H9 (cell line): ENCODE results near the gene MTG1. TPM values are rescaled to one million over a fixed set of nuclear protein-coding genes. Genes with fewer than 3 reads are reported as not detected.

ENCODE experiments used
- DNase-seq: peaks from one replicate; pipeline ENCODE4 v3.0.0-alpha.2; 2017
- H2AFZ ChIP-seq: one replicate; pipeline ENCODE4 v1.6.1; 2013; ENCODE audit warnings: mild to moderate bottlenecking, low read length, control low read depth, moderate library complexity
- H2AK5ac ChIP-seq: 2 replicates; pipeline ENCODE4 v1.6.1; 2013; ENCODE audit warnings: low read length, control low read depth, mixed read lengths; ENCODE audit not compliant: insufficient read length
- H2BK120ac ChIP-seq: one replicate; pipeline ENCODE4 v1.6.1; 2013; ENCODE audit warnings: low read depth, mild to moderate bottlenecking, low read length, control low read depth, inconsistent platforms; ENCODE audit not compliant: poor library complexity, severe bottlenecking
- H2BK12ac ChIP-seq: 2 replicates; pipeline ENCODE4 v1.6.1; 2013; ENCODE audit warnings: low read length, control low read depth, mixed read lengths, low read depth; ENCODE audit not compliant: insufficient read length
- H2BK15ac ChIP-seq: 2 replicates; pipeline ENCODE4 v1.6.1; 2013; ENCODE audit warnings: low read depth, low read length, control low read depth
- H2BK20ac ChIP-seq: one replicate; pipeline ENCODE4 v1.6.1; 2013; ENCODE audit warnings: low read depth, mild to moderate bottlenecking, low read length, control low read depth, inconsistent platforms; ENCODE audit not compliant: poor library complexity, severe bottlenecking
- H2BK5ac ChIP-seq: 2 replicates; pipeline ENCODE4 v1.6.1; 2013; ENCODE audit warnings: low read length, control low read depth, mixed read lengths; ENCODE audit not compliant: insufficient read length
- H3K14ac ChIP-seq: 2 replicates; pipeline ENCODE4 v1.6.1; 2013; ENCODE audit warnings: low read length, control low read depth; ENCODE audit not compliant: insufficient read depth
- H3K18ac ChIP-seq: 2 replicates; pipeline ENCODE4 v1.6.1; 2013; ENCODE audit warnings: low read depth, mild to moderate bottlenecking, mixed read lengths, low read length, control low read depth; ENCODE audit not compliant: insufficient read length
- H3K23ac ChIP-seq: 2 replicates; pipeline ENCODE4 v1.6.1; 2013; ENCODE audit warnings: low read length, control low read depth, mixed read lengths, low read depth; ENCODE audit not compliant: insufficient read length
- H3K23me2 ChIP-seq: 2 replicates; pipeline ENCODE4 v1.6.1; 2013; ENCODE audit warnings: low read depth, mild to moderate bottlenecking, mixed read lengths, low read length, control low read depth; ENCODE audit not compliant: insufficient read length, poor library complexity, severe bottlenecking
- H3K27ac ChIP-seq: 2 replicates; pipeline ENCODE4 v1.5.1; 2013; ENCODE audit warnings: low read length, control low read depth, mixed read lengths, low read depth; ENCODE audit not compliant: insufficient read length
- H3K27me3 ChIP-seq: 2 replicates; pipeline ENCODE4 v1.6.1; 2013; ENCODE audit warnings: low read length, control low read depth, inconsistent platforms; ENCODE audit not compliant: insufficient read depth
- H3K4ac ChIP-seq: 2 replicates; pipeline ENCODE4 v1.6.1; 2013; ENCODE audit warnings: low read depth, mild to moderate bottlenecking, control low read depth, inconsistent platforms, low read length, moderate library complexity
- H3K4me1 ChIP-seq: 2 replicates; pipeline ENCODE4 v1.6.1; 2013; ENCODE audit warnings: low read length, control low read depth, inconsistent platforms; ENCODE audit not compliant: insufficient read depth
- H3K4me2 ChIP-seq: 2 replicates; pipeline ENCODE4 v1.6.1; 2013; ENCODE audit warnings: low read length, control low read depth, mixed read lengths; ENCODE audit not compliant: insufficient read length, insufficient read depth
- H3K56ac ChIP-seq: 2 replicates; pipeline ENCODE4 v1.6.1; 2013; ENCODE audit warnings: low read depth, mild to moderate bottlenecking, mixed read lengths, low read length, control low read depth; ENCODE audit not compliant: insufficient read length
- H3K79me1 ChIP-seq: 2 replicates; pipeline ENCODE4 v1.6.1; 2013; ENCODE audit warnings: low read depth, mild to moderate bottlenecking, moderate library complexity, low read length, control low read depth, inconsistent platforms; ENCODE audit not compliant: insufficient read depth, poor library complexity, severe bottlenecking
- H3K79me2 ChIP-seq: 2 replicates; pipeline ENCODE4 v1.6.1; 2013; ENCODE audit warnings: low read length, control low read depth, inconsistent platforms; ENCODE audit not compliant: insufficient read depth
- H3K9ac ChIP-seq: 2 replicates; pipeline ENCODE4 v1.6.1; 2013; ENCODE audit warnings: low read length, control low read depth, mixed read lengths; ENCODE audit not compliant: insufficient read length; ENCODE audit errors: extremely low read depth
- H3K9me3 ChIP-seq: one replicate; pipeline ENCODE4 v1.6.1; 2013; ENCODE audit warnings: low read depth, low read length, inconsistent platforms; ENCODE audit not compliant: control insufficient read depth
- H3T11ph ChIP-seq: one replicate; pipeline ENCODE4 v1.6.1; 2013; ENCODE audit warnings: mild to moderate bottlenecking, low read length, control low read depth, inconsistent platforms
- H4K20me1 ChIP-seq: one replicate; pipeline ENCODE4 v1.6.1; 2013; ENCODE audit not compliant: control insufficient read depth, insufficient read length, insufficient read depth
- H4K5ac ChIP-seq: 2 replicates; pipeline ENCODE4 v1.6.1; 2013; ENCODE audit warnings: low read depth, mild to moderate bottlenecking, mixed read lengths, low read length, control low read depth; ENCODE audit not compliant: insufficient read length
- H4K8ac ChIP-seq: replicated peaks from 2 replicates; pipeline ENCODE4 v1.6.1; 2013; ENCODE audit warnings: low read length, control low read depth, mixed read lengths, low read depth; ENCODE audit not compliant: insufficient read length
- H4K91ac ChIP-seq: 2 replicates; pipeline ENCODE4 v1.6.1; 2013; ENCODE audit warnings: low read depth, mild to moderate bottlenecking, moderate library complexity, mixed read lengths, low read length, control low read depth; ENCODE audit not compliant: insufficient read length
- H3K27ac Mint-ChIP-seq, 3 experiments: 2 replicates in 2 of 3; 3 replicates in 1 of 3; pipeline ENCODE4 v1.8.0; 2020 to 2021; ENCODE audit warnings: mixed read lengths in 3 of 3, mild to moderate bottlenecking in 1 of 3, moderate library complexity in 1 of 3
- H3K27me3 Mint-ChIP-seq: 2 replicates; pipeline ENCODE4 v1.8.0; 2021; ENCODE audit warnings: low read depth, mild to moderate bottlenecking, moderate library complexity, mixed read lengths
- H3K36me3 Mint-ChIP-seq, 3 experiments: 2 replicates in 2 of 3; 3 replicates in 1 of 3; pipeline ENCODE4 v1.8.0; 2020 to 2021; ENCODE audit warnings: low read depth in 3 of 3, mixed read lengths in 3 of 3; ENCODE audit not compliant: insufficient read depth in 1 of 3
- H3K4me1 Mint-ChIP-seq, 2 experiments: 2 replicates each; pipeline ENCODE4 v1.8.0; 2020; ENCODE audit warnings: mixed read lengths in 2 of 2
- H3K4me3 Mint-ChIP-seq, 2 experiments: 2 replicates in 1 of 2; 3 replicates in 1 of 2; pipeline ENCODE4 v1.8.0; 2020 to 2021; ENCODE audit warnings: mild to moderate bottlenecking in 2 of 2, mixed read lengths in 2 of 2, moderate library complexity in 1 of 2
- H3K9me3 Mint-ChIP-seq, 2 experiments: 2 replicates in 1 of 2; 3 replicates in 1 of 2; pipeline ENCODE4 v1.8.0; 2020; ENCODE audit warnings: mild to moderate bottlenecking in 2 of 2, mixed read lengths in 2 of 2, moderate library complexity in 1 of 2
- WGBS: extraction: QIAGEN DNeasy Blood & Tissue Kit; methylation state at CpG from one replicate; pipeline ENCODE4 v1.1.7; 2013; ENCODE audit warnings: missing lambda C conversion rate, low lambda C conversion rate, mixed read lengths; ENCODE audit not compliant: insufficient read length; ENCODE audit errors: extremely low coverage; 5-methylcytosine and 5-hydroxymethylcytosine counted together
- total RNA-seq: library from RNA; stranded (reverse); gene quantifications from 2 replicates; pipeline ENCODE4 v1.2.1, GENCODE V29; 2021
- TF ChIP-seq, protein P1 (sequence below): fragments of 200-600 bp; sonication (generic); conservative IDR thresholded peaks from 3 replicates; pipeline ENCODE4 v1.8.0; 2021; ENCODE audit warnings: antibody characterized with exemption, mild to moderate bottlenecking

Gene MTG1
- total RNA-seq, 1 experiment from 2014 or later: 65.3 TPM

- Histone ChIP-seq H3K18ac (no peak overlapping the region), H4K91ac (no peak overlapping the region), H3K9me3 (no peaks in the 10 kb centered on the region), H3K27ac (no peak overlapping the region), H3K9ac (no peak overlapping the region), H3K27me3 (no peaks in the 10 kb centered on the region; the same call in 1 of the 2 replicates), H2BK12ac (no peak overlapping the region), H3K14ac (no peak overlapping the region), H3K4me1 (no peaks in the 10 kb centered on the region), H4K20me1 (no peaks in the 10 kb centered on the region), H2BK5ac (no peak overlapping the region), H2AFZ (no peak overlapping the region), H2AK5ac (no peak overlapping the region), H4K5ac (no peak overlapping the region), H3K23ac (no peak overlapping the region), H3K23me2 (no peaks in the 10 kb centered on the region), H3K4ac (no peak overlapping the region), H3K79me1 (no peaks in the 10 kb centered on the region), H4K8ac (no peak overlapping the region), H2BK120ac (no peak overlapping the region), H3K56ac (no peak overlapping the region), H2BK15ac (no peak overlapping the region), H3K79me2 (no peaks in the 10 kb centered on the region), H2BK20ac (no peak overlapping the region), H3K4me2 (no peak overlapping the region), H3T11ph (no peak overlapping the region)
- no peak for DNase-seq
- Mint-ChIP-seq H3K9me3 (no peaks in the 10 kb centered on the region), H3K4me1 (peaks cover 2 to 3% of the 10 kb centered on the region in 2 experiments; a peak in 1 of 4 replicates), H3K36me3 (peaks cover 0 to 3% (median 3%) of the 10 kb centered on the region in 3 experiments; a peak in 1 of 7 replicates), H3K27me3 (peaks cover 24% of the 10 kb centered on the region), H3K27ac (no peak overlapping the region), H3K4me3 (peak overlapping the region; percentile 50 to 68)
- WGBS: no CpG with 5 or more reads among the region's 3 CpGs
- TF ChIP-seq, protein P1, sequence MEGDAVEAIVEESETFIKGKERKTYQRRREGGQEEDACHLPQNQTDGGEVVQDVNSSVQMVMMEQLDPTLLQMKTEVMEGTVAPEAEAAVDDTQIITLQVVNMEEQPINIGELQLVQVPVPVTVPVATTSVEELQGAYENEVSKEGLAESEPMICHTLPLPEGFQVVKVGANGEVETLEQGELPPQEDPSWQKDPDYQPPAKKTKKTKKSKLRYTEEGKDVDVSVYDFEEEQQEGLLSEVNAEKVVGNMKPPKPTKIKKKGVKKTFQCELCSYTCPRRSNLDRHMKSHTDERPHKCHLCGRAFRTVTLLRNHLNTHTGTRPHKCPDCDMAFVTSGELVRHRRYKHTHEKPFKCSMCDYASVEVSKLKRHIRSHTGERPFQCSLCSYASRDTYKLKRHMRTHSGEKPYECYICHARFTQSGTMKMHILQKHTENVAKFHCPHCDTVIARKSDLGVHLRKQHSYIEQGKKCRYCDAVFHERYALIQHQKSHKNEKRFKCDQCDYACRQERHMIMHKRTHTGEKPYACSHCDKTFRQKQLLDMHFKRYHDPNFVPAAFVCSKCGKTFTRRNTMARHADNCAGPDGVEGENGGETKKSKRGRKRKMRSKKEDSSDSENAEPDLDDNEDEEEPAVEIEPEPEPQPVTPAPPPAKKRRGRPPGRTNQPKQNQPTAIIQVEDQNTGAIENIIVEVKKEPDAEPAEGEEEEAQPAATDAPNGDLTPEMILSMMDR: no peak
Measured at GRCh38 chr10:133355991-133356390, 38.0 kb upstream of the MTG1 start.
